ENCODE data around the gene ZNF771. TPM values are rescaled to one million over a fixed set of nuclear protein-coding genes. Genes with fewer than 3 reads are reported as not detected.

Gene ZNF771
- total RNA-seq, 3 donors from 2014 or later (not counting 1 experiment from before 2014, with no cell fraction given) = 0.70 to 1.4 (median 1.4) TPM

DNA sequence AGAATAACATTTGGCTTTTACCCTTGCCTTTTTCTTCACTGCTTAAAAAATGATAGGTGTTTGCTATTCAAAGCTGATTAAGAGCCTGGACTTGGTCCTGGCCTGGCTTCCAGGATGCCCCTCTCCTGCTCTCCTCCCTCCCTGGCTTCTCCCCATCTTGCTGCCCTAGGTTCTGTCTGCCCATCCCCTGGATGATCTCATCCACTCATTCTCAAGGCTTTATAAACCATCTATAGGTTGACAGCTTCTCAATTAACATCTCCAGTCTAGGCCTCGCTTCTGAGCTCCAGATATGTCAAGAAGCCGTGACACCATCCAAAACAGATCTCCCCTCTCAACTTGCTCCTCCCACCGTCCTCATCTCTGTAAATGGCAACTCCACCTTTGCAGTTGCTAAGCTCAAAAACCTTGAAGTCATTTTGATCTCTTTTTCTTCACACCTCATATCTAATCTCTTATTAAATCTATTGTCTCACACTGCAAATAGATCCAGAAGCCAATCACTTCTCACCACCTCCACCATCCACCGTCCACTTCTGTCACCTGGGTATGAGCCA lies 8.7 kb downstream of the ZNF771 start:
- Histone ChIP-seq H3K27me3 (ENCODE audit: control insufficient read depth, insufficient read depth, low read length) (no peaks in the 10 kb centered on the region), H3K27ac (ENCODE audit: low read length) (no peak overlapping the region), H3K4me3 (ENCODE audit: low read length) (no peak overlapping the region), H3K9me3 (ENCODE audit: control insufficient read depth, insufficient read depth, low read length) (no peaks in the 10 kb centered on the region), H3K4me1 (ENCODE audit: control insufficient read depth, insufficient read depth, low read length) (peaks cover 13% of the 10 kb centered on the region), H3K36me3 (ENCODE audit: control insufficient read depth, insufficient read depth, low read length) (no peaks in the 10 kb centered on the region)
- Mint-ChIP-seq H3K36me3 (no peaks in the 10 kb centered on the region), H3K4me3 (peak overlapping the region; percentile 32), H3K27ac (no peak overlapping the region), H3K9me3 (no peaks in the 10 kb centered on the region), H3K4me1 (peaks cover 14 to 17% of the 10 kb centered on the region in 2 donors), H3K27me3 (ENCODE audit: low read depth in 2 of 2) (no peaks in the 10 kb centered on the region)
- intact Hi-C loops (cut with micrococcal nuclease) = loop anchor here (2.0 to 5.0 kb wide), 2 partner anchors 44 to 65 kb away; partner anchors contain the start of genes MYL11 and TBC1D10B
- DNase-seq (no peak), ATAC-seq (no peak)
- TF ChIP-seq, protein P1, sequence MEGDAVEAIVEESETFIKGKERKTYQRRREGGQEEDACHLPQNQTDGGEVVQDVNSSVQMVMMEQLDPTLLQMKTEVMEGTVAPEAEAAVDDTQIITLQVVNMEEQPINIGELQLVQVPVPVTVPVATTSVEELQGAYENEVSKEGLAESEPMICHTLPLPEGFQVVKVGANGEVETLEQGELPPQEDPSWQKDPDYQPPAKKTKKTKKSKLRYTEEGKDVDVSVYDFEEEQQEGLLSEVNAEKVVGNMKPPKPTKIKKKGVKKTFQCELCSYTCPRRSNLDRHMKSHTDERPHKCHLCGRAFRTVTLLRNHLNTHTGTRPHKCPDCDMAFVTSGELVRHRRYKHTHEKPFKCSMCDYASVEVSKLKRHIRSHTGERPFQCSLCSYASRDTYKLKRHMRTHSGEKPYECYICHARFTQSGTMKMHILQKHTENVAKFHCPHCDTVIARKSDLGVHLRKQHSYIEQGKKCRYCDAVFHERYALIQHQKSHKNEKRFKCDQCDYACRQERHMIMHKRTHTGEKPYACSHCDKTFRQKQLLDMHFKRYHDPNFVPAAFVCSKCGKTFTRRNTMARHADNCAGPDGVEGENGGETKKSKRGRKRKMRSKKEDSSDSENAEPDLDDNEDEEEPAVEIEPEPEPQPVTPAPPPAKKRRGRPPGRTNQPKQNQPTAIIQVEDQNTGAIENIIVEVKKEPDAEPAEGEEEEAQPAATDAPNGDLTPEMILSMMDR (IDR thresholded peaks at IDR 0.05) = no peak
- WGBS (ENCODE audit: insufficient coverage) = 89% methylated on average over 4 of the region's 4 CpGs

DNA sequence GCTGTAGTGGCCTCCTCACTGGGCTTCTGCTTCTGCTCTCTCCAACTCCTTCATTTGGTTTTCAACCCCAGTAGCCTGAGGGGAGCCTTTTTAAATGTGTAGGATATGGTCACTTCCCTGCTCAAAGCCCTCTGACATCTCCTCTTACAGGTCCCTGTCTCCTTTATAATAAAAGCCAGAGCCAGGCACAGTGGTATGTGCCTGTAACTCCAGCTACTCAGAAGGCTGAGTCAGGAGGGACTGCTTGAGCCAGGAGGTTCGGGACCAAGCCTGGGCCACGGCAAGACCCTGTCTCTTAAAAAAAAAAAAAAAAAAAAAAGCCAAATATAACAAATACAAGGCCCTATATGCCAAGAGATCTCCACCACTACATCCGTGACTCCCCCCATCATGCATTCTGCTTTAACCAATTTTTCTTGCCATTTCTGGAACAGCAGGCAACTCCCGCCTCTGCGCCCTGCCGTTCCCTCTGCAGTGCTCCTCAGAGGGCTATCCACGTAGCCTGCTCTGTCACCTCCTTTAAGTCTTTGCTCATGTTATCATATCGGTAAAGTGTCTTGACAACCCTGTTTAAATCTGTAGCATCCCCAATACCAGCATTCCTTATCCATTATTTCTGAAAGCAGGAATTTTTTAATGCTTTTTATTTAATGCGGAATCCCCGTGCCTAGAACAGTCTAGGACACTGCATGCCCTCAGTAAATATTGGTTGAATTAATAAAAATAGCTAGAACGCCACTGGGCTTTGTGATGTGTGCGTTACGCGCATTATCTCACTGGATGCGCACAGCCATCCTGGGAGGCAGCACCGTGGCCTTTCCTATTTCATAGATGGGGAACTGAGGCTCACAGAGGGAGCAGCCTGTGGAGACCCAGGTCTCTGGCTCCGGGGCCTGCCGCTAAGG lies 9.5 kb downstream of the ZNF771 start:
- DNase-seq = no peak
- 76% methylated on average over 18 of the region's 18 CpGs for WGBS (ENCODE audit: insufficient coverage)
- H3K27me3 Mint-ChIP-seq (ENCODE audit: low read depth in 2 of 2) = no peaks in the 10 kb centered on the region
- no peaks in the 10 kb centered on the region for H3K9me3 Mint-ChIP-seq
- TF ChIP-seq, protein P1 (IDR thresholded peaks at IDR 0.05) = no peak
- peak overlapping the region in 1 of 2 donors; percentile 81 for H3K27ac Mint-ChIP-seq
- peaks cover 1% of the 10 kb centered on the region for H3K36me3 ChIP-seq (ENCODE audit: control insufficient read depth, insufficient read depth, low read length)
- H3K4me1 Mint-ChIP-seq = peaks cover 14 to 16% of the 10 kb centered on the region in 2 donors
- no peaks in the 10 kb centered on the region for H3K36me3 Mint-ChIP-seq
- peak overlapping the region; percentile 63 for H3K27ac ChIP-seq (ENCODE audit: low read length)
- no peaks in the 10 kb centered on the region for H3K9me3 ChIP-seq (ENCODE audit: control insufficient read depth, insufficient read depth, low read length)
- no peaks in the 10 kb centered on the region for H3K27me3 ChIP-seq (ENCODE audit: control insufficient read depth, insufficient read depth, low read length)
- intact Hi-C loops (cut with micrococcal nuclease) = loop anchor here (2.0 to 5.0 kb wide), 2 partner anchors 45 to 66 kb away; partner anchors contain the start of genes MYL11 and TBC1D10B
- H3K4me3 ChIP-seq (ENCODE audit: low read length) = peak overlapping the region; percentile 40
- H3K4me3 Mint-ChIP-seq = peak overlapping the region; percentile 67
- H3K4me1 ChIP-seq (ENCODE audit: control insufficient read depth, insufficient read depth, low read length) = peaks cover 13% of the 10 kb centered on the region
- no peak for ATAC-seq

DNA sequence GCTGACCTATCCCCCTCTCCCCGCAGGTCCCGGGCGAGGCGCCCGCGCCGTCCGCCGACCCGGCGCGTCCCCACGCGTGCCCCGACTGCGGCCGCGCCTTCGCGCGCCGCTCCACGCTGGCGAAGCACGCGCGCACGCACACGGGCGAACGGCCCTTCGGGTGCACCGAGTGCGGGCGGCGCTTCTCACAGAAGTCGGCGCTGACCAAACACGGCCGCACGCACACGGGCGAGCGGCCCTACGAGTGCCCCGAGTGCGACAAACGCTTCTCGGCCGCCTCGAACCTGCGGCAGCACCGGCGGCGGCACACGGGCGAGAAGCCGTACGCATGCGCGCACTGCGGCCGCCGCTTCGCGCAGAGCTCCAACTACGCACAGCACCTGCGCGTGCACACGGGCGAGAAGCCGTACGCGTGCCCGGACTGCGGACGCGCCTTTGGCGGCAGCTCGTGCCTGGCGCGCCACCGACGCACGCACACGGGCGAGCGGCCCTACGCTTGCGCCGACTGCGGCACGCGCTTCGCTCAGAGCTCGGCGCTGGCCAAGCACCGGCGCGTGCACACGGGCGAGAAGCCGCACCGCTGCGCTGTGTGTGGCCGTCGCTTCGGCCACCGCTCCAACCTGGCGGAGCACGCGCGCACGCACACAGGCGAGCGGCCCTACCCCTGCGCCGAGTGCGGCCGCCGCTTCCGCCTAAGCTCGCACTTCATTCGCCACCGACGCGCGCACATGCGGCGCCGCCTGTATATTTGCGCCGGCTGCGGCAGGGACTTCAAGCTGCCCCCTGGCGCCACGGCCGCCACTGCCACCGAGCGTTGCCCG lies 10.3 kb downstream of the ZNF771 start:
- Mint-ChIP-seq H3K9me3 (no peaks in the 10 kb centered on the region), H3K4me3 (peak overlapping the region; percentile 67), H3K27me3 (ENCODE audit: low read depth in 2 of 2) (no peaks in the 10 kb centered on the region), H3K4me1 (peaks cover 11 to 14% of the 10 kb centered on the region in 2 donors), H3K27ac (peak overlapping the region; percentile 51 to 81), H3K36me3 (no peaks in the 10 kb centered on the region)
- Histone ChIP-seq H3K36me3 (ENCODE audit: control insufficient read depth, insufficient read depth, low read length) (peaks cover 4% of the 10 kb centered on the region), H3K9me3 (ENCODE audit: control insufficient read depth, insufficient read depth, low read length) (no peaks in the 10 kb centered on the region), H3K27ac (ENCODE audit: low read length) (peak overlapping the region; percentile 77), H3K4me3 (ENCODE audit: low read length) (peak overlapping the region; percentile 40), H3K27me3 (ENCODE audit: control insufficient read depth, insufficient read depth, low read length) (no peaks in the 10 kb centered on the region), H3K4me1 (ENCODE audit: control insufficient read depth, insufficient read depth, low read length) (peaks cover 13% of the 10 kb centered on the region)
- TF ChIP-seq, protein P1 (IDR thresholded peaks at IDR 0.05) = no peak
- DNase-seq (peak; percentile 85 to 98), ATAC-seq (peak; percentile 86 to 97 (median 88))
- intact Hi-C loops (cut with micrococcal nuclease) = loop anchor here (2.0 to 5.0 kb wide), 2 partner anchors 45 to 67 kb away; partner anchors contain the start of genes MYL11 and TBC1D10B
- WGBS (ENCODE audit: insufficient coverage) = 2% methylated on average over 140 of the region's 140 CpGs
